Neural progenitor cell (in vitro differentiated cells): ENCODE measurements around the gene C5AR2. TPM values are rescaled to one million over a fixed set of nuclear protein-coding genes. Genes with fewer than 3 reads are reported as not detected.

Source experiments
- DNase-seq: peaks from one replicate; pipeline ENCODE4 v3.0.0-alpha.2; 2016; ENCODE audit warnings: low spot score
- H2AFZ ChIP-seq: fragments of 200-600 bp; sonication (generic); replicated peaks from 2 replicates; pipeline ENCODE4 v1.6.1; 2016; ENCODE audit warnings: antibody characterized with exemption
- H3F3A ChIP-seq: fragments of 200-600 bp; sonication (generic); 2 replicates; pipeline ENCODE4 v1.6.1; 2016; ENCODE audit warnings: antibody characterized with exemption, low read depth
- H3K27ac ChIP-seq: fragments of 200-600 bp; sonication (generic); 2 replicates; pipeline ENCODE4 v1.5.1; 2016; ENCODE audit warnings: mild to moderate bottlenecking
- H3K27me3 ChIP-seq: fragments of 200-600 bp; sonication (generic); 2 replicates; pipeline ENCODE4 v1.6.1; 2016; ENCODE audit warnings: mild to moderate bottlenecking, moderate library complexity
- H3K36me3 ChIP-seq: fragments of 200-600 bp; sonication (generic); 2 replicates; pipeline ENCODE4 v1.5.1; 2016
- H3K4me1 ChIP-seq: fragments of 200-600 bp; sonication (generic); 2 replicates; pipeline ENCODE4 v1.6.1; 2016; ENCODE audit warnings: mixed run types
- H3K4me2 ChIP-seq: fragments of 200-600 bp; sonication (generic); 2 replicates; pipeline ENCODE4 v1.6.1; 2016
- H3K4me3 ChIP-seq: fragments of 200-600 bp; sonication (generic); 2 replicates; pipeline ENCODE4 v1.5.1; 2016
- H3K79me2 ChIP-seq: fragments of 200-600 bp; sonication (generic); 2 replicates; pipeline ENCODE4 v1.6.1; 2016; ENCODE audit warnings: low read depth
- H3K9ac ChIP-seq: fragments of 200-600 bp; sonication (generic); 2 replicates; pipeline ENCODE4 v1.6.1; 2016
- H3K9me3 ChIP-seq: fragments of 200-600 bp; sonication (generic); 2 replicates; pipeline ENCODE4 v1.5.1; 2016; ENCODE audit warnings: low read depth
- H4K20me1 ChIP-seq: fragments of 200-600 bp; sonication (generic); 2 replicates; pipeline ENCODE4 v1.6.1; 2016; ENCODE audit warnings: low read depth
- H3K27ac Mint-ChIP-seq: 3 replicates; pipeline ENCODE4 v1.8.0; 2021; ENCODE audit warnings: mixed read lengths
- H3K27me3 Mint-ChIP-seq: 2 replicates; pipeline ENCODE4 v1.8.0; 2022; ENCODE audit warnings: low read depth, mild to moderate bottlenecking, inconsistent platforms, moderate library complexity, mixed read lengths; ENCODE audit not compliant: insufficient read depth
- H3K36me3 Mint-ChIP-seq: 3 replicates; pipeline ENCODE4 v1.8.0; 2021; ENCODE audit warnings: mixed read lengths
- H3K4me1 Mint-ChIP-seq: 3 replicates; pipeline ENCODE4 v1.8.0; 2021; ENCODE audit warnings: mixed read lengths
- H3K4me3 Mint-ChIP-seq: 3 replicates; pipeline ENCODE4 v1.8.0; 2021; ENCODE audit warnings: mild to moderate bottlenecking, moderate library complexity, mixed read lengths
- H3K9me3 Mint-ChIP-seq: 3 replicates; pipeline ENCODE4 v1.8.0; 2020; ENCODE audit warnings: mixed read lengths
- CTCF ChIP-seq: fragments of 200-600 bp; sonication (generic); IDR thresholded peaks from 2 replicates; pipeline ENCODE4 v1.5.1; 2017; ENCODE audit warnings: antibody characterized with exemption, mild to moderate bottlenecking
- EZH2 ChIP-seq: fragments of 200-600 bp; sonication (generic); IDR thresholded peaks from 2 replicates; pipeline ENCODE4 v1.6.1; 2017; ENCODE audit warnings: antibody characterized with exemption, mild to moderate bottlenecking, moderate library complexity
- EZH2phosphoT487 ChIP-seq: fragments of 200-600 bp; sonication (generic); IDR thresholded peaks from 2 replicates; pipeline ENCODE4 v1.6.1; 2017; ENCODE audit warnings: antibody characterized with exemption
- total RNA-seq: library from RNA; depleted of rRNA; stranded (reverse); fragments of >200 nt; gene quantifications from 2 replicates; pipeline ENCODE4 v1.2.3, GENCODE V29; 2015; ENCODE audit warnings: low replicate concordance

C5AR2 gene
- total RNA-seq, 1 donor from 2014 or later = not detected

GRCh38 chr19:47356900-47357299 is 24.9 kb downstream of the C5AR2 start:
- no peak for TF ChIP-seq EZH2phosphoT487
- TF ChIP-seq EZH2 = no peak
- TF ChIP-seq CTCF = no peak
- H3K27me3 Mint-ChIP-seq = peaks cover 3% of the 10 kb centered on the region
- Histone ChIP-seq H2AFZ (no peak overlapping the region), H4K20me1 (no peaks in the 10 kb centered on the region), H3K27ac (no peak overlapping the region), H3K79me2 (peaks cover 9% of the 10 kb centered on the region), H3F3A (no peaks in the 10 kb centered on the region), H3K36me3 (no peaks in the 10 kb centered on the region), H3K9me3 (no peaks in the 10 kb centered on the region), H3K4me2 (no peak overlapping the region), H3K27me3 (no peaks in the 10 kb centered on the region), H3K9ac (no peak overlapping the region), H3K4me1 (no peaks in the 10 kb centered on the region), H3K4me3 (no peak overlapping the region)
- no peak overlapping the region for H3K27ac Mint-ChIP-seq
- H3K9me3 Mint-ChIP-seq = no peaks in the 10 kb centered on the region
- no peak overlapping the region for H3K4me3 Mint-ChIP-seq
- DNase-seq = no peak
- H3K36me3 Mint-ChIP-seq = peaks cover 39% of the 10 kb centered on the region
- H3K4me1 Mint-ChIP-seq = no peaks in the 10 kb centered on the region

GRCh38 chr19:47357788-47358680 is 26.1 kb downstream of the C5AR2 start:
- H3K27ac Mint-ChIP-seq = no peak overlapping the region
- Histone ChIP-seq H4K20me1 (no peaks in the 10 kb centered on the region), H3F3A (no peaks in the 10 kb centered on the region), H3K27me3 (no peaks in the 10 kb centered on the region), H3K36me3 (no peaks in the 10 kb centered on the region), H2AFZ (no peak overlapping the region), H3K9me3 (no peaks in the 10 kb centered on the region), H3K4me3 (no peak overlapping the region), H3K4me1 (no peaks in the 10 kb centered on the region), H3K9ac (no peak overlapping the region), H3K27ac (no peak overlapping the region), H3K79me2 (no peaks in the 10 kb centered on the region), H3K4me2 (no peak overlapping the region)
- peaks cover 35% of the 10 kb centered on the region for H3K36me3 Mint-ChIP-seq
- no peaks in the 10 kb centered on the region for H3K4me1 Mint-ChIP-seq
- H3K27me3 Mint-ChIP-seq = no peaks in the 10 kb centered on the region
- TF ChIP-seq EZH2 (no peak), EZH2phosphoT487 (no peak), CTCF (peak; percentile 38)
- DNase-seq = peak; percentile 27
- no peak overlapping the region for H3K4me3 Mint-ChIP-seq
- H3K9me3 Mint-ChIP-seq = no peaks in the 10 kb centered on the region

GRCh38 chr19:47358936-47359335 is 27.0 kb downstream of the C5AR2 start:
- Histone ChIP-seq H3K4me3 (no peak overlapping the region), H3K9me3 (no peaks in the 10 kb centered on the region), H3K79me2 (no peaks in the 10 kb centered on the region), H3F3A (no peaks in the 10 kb centered on the region), H3K4me2 (no peak overlapping the region), H3K27ac (no peak overlapping the region), H4K20me1 (no peaks in the 10 kb centered on the region), H3K9ac (no peak overlapping the region), H3K36me3 (no peaks in the 10 kb centered on the region), H3K27me3 (no peaks in the 10 kb centered on the region), H3K4me1 (no peaks in the 10 kb centered on the region), H2AFZ (no peak overlapping the region)
- H3K36me3 Mint-ChIP-seq = peaks cover 36% of the 10 kb centered on the region
- no peaks in the 10 kb centered on the region for H3K9me3 Mint-ChIP-seq
- no peaks in the 10 kb centered on the region for H3K27me3 Mint-ChIP-seq
- H3K4me1 Mint-ChIP-seq = no peaks in the 10 kb centered on the region
- TF ChIP-seq EZH2phosphoT487 = no peak
- TF ChIP-seq CTCF = no peak
- no peak for DNase-seq
- no peak overlapping the region for H3K4me3 Mint-ChIP-seq
- no peak overlapping the region for H3K27ac Mint-ChIP-seq
